Stomach smooth muscle (tissue), 2 donors: ENCODE results near the gene PCDHGB3.
"Not testable (repeated sequence)": the region's sequence is repeated elsewhere in the genome, so short reads cannot be mapped to it uniquely, and the experiment has no call there.

ENCODE experiments used
- H3K27ac ChIP-seq: one replicate; pipeline ENCODE4 v1.7.0; 2013; ENCODE audit warnings: mild to moderate bottlenecking, low read length, inconsistent platforms
- H3K27me3 ChIP-seq, 2 donors: one replicate each; pipeline ENCODE4 v1.7.0; 2013; ENCODE audit warnings: low read length in 2 of 2; ENCODE audit not compliant: insufficient read depth in 2 of 2, control insufficient read depth in 1 of 2
- H3K36me3 ChIP-seq, 2 donors: one replicate each; pipeline ENCODE4 v1.7.0; 2013; ENCODE audit warnings: low read length in 2 of 2; ENCODE audit not compliant: control insufficient read depth in 2 of 2, insufficient read depth in 2 of 2
- H3K4me1 ChIP-seq: one replicate; pipeline ENCODE4 v1.7.0; 2013; ENCODE audit warnings: low read length; ENCODE audit not compliant: control insufficient read depth, insufficient read depth
- H3K4me3 ChIP-seq, 2 donors: one replicate each; pipeline ENCODE4 v1.7.0; 2013; ENCODE audit warnings: low read length in 2 of 2
- H3K9ac ChIP-seq, 2 donors: one replicate each; pipeline ENCODE4 v1.7.0; 2013; ENCODE audit warnings: low read length in 2 of 2, mild to moderate bottlenecking in 1 of 2
- H3K9me3 ChIP-seq, 2 donors: one replicate each; pipeline ENCODE4 v1.7.0; 2013; ENCODE audit warnings: low read length in 2 of 2; ENCODE audit not compliant: control insufficient read depth in 2 of 2
- donor health status: healthy.
- donor health status: Pancreatic carcinoma.

PCDHGB3 gene

GRCh38 chr5:141369994-141370848, at the start of gene PCDHGB3:
Gene PCDHGB3, plus strand, starts transcription at chr5:141370242. Its CDS starts 153 bp downstream, at chr5:141370395.
- peak within 1 kb of the TSS; percentile 47 to 57 for H3K4me3 ChIP-seq
- peaks cover 4% of the 10 kb centered on the region for H3K4me1 ChIP-seq
- no peak within 1 kb of the TSS for H3K9ac ChIP-seq
- H3K27ac ChIP-seq, result no peak within 1 kb of the TSS
- H3K27me3 ChIP-seq, result no peaks in the 10 kb centered on the region
- H3K9me3 ChIP-seq, result peaks cover 45 to 70% of the 10 kb centered on the region in 2 donors
- H3K36me3 ChIP-seq, result peaks cover 0 to 2% of the 10 kb centered on the region in 2 donors

GRCh38 chr5:141322261-141322660, 47.8 kb upstream of the PCDHGB3 start:
- H3K9ac ChIP-seq, result no peak overlapping the region
- no peak overlapping the region for H3K27ac ChIP-seq
- H3K4me1 ChIP-seq, result no peaks in the 10 kb centered on the region
- no peaks in the 10 kb centered on the region for H3K27me3 ChIP-seq
- H3K9me3 ChIP-seq, result peaks cover 22 to 31% of the 10 kb centered on the region in 2 donors
- H3K36me3 ChIP-seq, result peaks cover 6 to 17% of the 10 kb centered on the region in 2 donors
- no peak overlapping the region for H3K4me3 ChIP-seq

DNA sequence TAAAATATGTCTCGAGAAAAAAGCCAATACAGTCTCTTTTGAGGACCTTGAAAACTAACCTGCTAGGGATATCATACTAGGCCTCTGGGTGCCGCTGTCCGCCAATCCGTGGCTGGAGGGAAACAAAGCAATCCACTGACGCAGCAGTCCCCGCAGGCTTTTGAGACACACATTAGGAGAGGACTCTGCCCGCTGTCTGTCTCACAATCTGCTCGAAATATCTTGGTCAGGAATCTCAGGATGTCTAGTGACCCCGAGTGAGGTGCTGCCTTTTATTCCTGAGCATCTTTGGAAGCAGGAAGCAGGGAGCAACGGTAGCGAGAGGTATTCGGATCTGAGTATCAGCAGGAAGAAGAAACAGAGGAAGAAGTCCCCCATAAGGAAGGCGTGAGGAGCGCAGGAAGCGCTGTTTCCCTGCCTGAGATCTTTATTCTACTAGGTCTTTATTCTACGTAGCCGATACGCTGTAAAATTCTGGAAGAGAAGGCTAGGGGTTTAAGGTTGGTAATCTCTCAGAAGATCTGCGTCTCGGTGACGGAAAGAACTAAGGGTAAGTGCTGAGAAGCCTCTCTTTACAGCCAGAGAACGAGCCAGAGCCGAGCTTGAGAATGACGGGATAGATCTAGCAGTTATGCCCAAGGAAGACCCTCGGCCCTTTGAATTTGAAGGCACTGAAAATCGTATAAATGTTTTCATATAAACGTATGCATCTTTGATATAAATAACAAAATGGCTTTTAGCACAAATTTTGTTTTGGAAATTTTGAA, 43.8 kb upstream of the PCDHGB3 start:
- H3K36me3 ChIP-seq, result peaks cover 2 to 4% of the 10 kb centered on the region in 2 donors
- peaks cover 22 to 34% of the 10 kb centered on the region in 2 donors for H3K9me3 ChIP-seq
- peak overlapping the region; percentile 32 for H3K27ac ChIP-seq
- peak overlapping the region; percentile 77 to 80 for H3K4me3 ChIP-seq
- peaks cover 0 to 4% of the 10 kb centered on the region in 2 donors for H3K27me3 ChIP-seq
- H3K9ac ChIP-seq, result peak overlapping the region; percentile 67 to 76
- H3K4me1 ChIP-seq, result no peaks in the 10 kb centered on the region

- Histone ChIP-seq H3K4me1 (no peaks in the 10 kb centered on the region), H3K27ac (no peak overlapping the region), H3K27me3 (peaks cover 2 to 4% of the 10 kb centered on the region in 2 donors), H3K9ac (no peak overlapping the region), H3K36me3 (peaks cover 2 to 4% of the 10 kb centered on the region in 2 donors), H3K4me3 (peak overlapping the region; percentile 29 to 34), H3K9me3 (peaks cover 33 to 50% of the 10 kb centered on the region in 2 donors)
Measured at GRCh38 chr5:141328231-141328630, 41.8 kb upstream of the PCDHGB3 start.

DNA sequence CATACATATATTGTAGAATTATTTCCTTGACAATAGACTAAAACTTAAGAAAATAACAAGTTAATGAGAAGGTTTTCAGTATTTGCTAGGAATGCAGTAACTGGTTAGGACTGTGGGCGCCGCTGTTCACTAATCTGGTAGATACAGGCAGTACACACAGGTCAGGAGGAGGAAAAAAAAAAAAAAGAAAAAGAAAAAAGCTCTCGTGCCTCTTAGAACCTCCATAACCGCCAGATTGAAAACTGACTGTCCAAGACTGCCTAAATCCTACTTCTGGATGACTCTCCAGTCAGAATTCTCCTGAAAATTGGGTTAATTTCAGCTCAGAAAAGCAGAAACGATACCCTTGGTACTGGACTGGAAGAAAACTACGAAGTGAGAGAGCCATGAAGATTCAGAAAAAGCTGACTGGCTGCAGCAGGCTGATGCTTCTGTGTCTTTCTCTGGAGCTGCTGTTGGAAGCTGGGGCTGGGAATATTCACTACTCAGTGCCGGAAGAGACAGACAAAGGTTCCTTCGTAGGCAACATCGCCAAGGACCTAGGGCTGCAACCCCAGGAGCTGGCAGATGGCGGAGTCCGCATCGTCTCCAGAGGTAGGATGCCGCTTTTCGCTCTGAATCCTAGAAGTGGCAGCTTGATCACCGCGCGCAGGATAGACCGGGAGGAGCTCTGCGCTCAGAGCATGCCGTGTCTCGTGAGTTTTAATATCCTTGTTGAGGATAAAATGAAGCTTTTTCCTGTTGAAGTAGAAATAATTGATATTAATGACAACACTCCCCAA, 39.6 kb upstream of the PCDHGB3 start, which contains the start of gene PCDHGA1:
Gene PCDHGA1 (plus strand): TSS at position 216 of the 782 bp plus-strand sequence.
- H3K9me3 ChIP-seq, result peaks cover 40 to 54% of the 10 kb centered on the region in 2 donors
- H3K27ac ChIP-seq, result no peak within 1 kb of the TSS
- no peak within 1 kb of the TSS for H3K9ac ChIP-seq
- peak within 1 kb of the TSS; percentile 7 to 8 for H3K4me3 ChIP-seq
- H3K36me3 ChIP-seq, result peaks cover 2 to 4% of the 10 kb centered on the region in 2 donors
- peaks cover 2 to 4% of the 10 kb centered on the region in 2 donors for H3K27me3 ChIP-seq
- H3K4me1 ChIP-seq, result no peaks in the 10 kb centered on the region

GRCh38 chr5:141332571-141332970, 37.5 kb upstream of the PCDHGB3 start:
- H3K4me1 ChIP-seq, H3K27me3 ChIP-seq, H3K4me3 ChIP-seq, H3K9ac ChIP-seq, H3K27ac ChIP-seq, H3K36me3 ChIP-seq: not testable (repeated sequence)
- peaks cover 45 to 49% of the 10 kb centered on the region in 2 donors for H3K9me3 ChIP-seq

DNA sequence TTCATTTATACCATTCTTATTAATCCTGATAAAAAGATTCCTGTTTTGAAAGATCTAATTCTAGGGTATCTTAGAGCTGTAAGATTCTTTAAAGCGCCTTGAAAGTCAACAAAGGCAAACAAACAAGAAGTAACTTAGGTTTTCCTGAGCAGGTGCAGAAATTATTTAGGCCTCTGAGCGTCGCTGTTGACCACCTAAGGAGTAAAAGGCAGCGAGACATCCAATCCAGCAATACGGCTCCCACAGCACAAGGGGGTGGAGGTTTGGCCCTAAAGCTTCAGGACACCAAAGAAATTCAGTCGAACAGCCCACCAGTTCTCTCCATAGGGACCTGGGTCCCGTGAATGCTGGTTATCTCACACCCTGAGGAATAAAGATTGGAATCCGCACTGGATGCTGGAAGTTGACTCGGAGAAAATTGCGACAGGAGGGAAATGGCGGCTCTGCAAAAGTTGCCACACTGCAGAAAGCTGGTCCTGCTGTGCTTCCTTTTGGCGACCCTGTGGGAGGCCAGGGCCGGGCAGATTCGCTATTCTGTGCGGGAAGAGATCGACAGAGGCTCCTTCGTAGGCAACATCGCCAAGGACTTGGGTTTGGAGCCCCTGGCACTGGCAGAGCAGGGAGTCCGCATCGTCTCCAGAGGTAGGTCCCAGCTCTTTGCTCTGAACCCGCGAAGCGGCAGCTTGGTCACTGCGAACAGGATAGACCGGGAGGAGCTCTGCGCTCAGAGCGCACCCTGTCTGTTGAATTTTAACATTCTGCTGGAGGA, 31.3 kb upstream of the PCDHGB3 start, which contains the start of gene PCDHGA2:
Gene PCDHGA2 (plus strand): TSS at position 223 of the 769 bp plus-strand sequence.
- H3K9me3 ChIP-seq, result peaks cover 41 to 50% of the 10 kb centered on the region in 2 donors
- H3K4me3 ChIP-seq, result peak within 1 kb of the TSS; percentile 50 to 60
- no peak within 1 kb of the TSS for H3K27ac ChIP-seq
- H3K4me1 ChIP-seq, result no peaks in the 10 kb centered on the region
- H3K9ac ChIP-seq, result no peak within 1 kb of the TSS
- H3K36me3 ChIP-seq, result no peaks in the 10 kb centered on the region
- H3K27me3 ChIP-seq, result no peaks in the 10 kb centered on the region

- not testable (repeated sequence) for H3K4me1 ChIP-seq, H3K36me3 ChIP-seq, H3K27ac ChIP-seq, H3K9ac ChIP-seq, H3K4me3 ChIP-seq, H3K27me3 ChIP-seq
- H3K9me3 ChIP-seq, result peaks cover 55 to 56% of the 10 kb centered on the region in 2 donors
Measured at GRCh38 chr5:141340781-141341354, 29.2 kb upstream of the PCDHGB3 start.

DNA sequence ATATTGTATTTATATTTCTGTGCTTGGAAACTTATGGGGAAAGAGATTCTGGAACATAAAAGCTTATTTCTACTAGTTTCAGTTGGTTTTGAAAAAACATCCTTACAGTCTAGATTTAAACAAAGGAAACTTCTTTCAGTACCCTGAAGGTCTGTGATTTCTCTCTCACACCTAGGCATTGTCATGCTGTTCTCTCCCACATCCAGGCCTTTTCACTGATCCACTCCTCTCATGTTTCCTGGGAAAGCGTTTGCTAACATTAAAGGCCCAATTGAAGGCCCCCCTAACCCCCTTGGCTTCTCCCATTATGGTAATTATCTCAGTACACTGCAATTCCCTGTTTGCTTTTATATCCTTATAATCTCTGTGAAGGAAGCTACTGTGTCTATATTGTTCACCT, 27.3 kb upstream of the PCDHGB3 start:
- H3K27me3 ChIP-seq, result peaks cover 0 to 4% of the 10 kb centered on the region in 2 donors
- peaks cover 52 to 59% of the 10 kb centered on the region in 2 donors for H3K9me3 ChIP-seq
- no peak overlapping the region for H3K27ac ChIP-seq
- H3K9ac ChIP-seq, result no peak overlapping the region
- H3K4me1 ChIP-seq, result no peaks in the 10 kb centered on the region
- H3K36me3 ChIP-seq, result no peaks in the 10 kb centered on the region
- H3K4me3 ChIP-seq, result no peak overlapping the region
